HepG2 (cell line): ENCODE measurements around the gene TRA2B. TPM values are rescaled to one million over a fixed set of nuclear protein-coding genes. Genes with fewer than 3 reads are reported as not detected.

Experiments used
- ASH2L ChIP-seq: fragments of 300-600, 200-600 bp; sonication (generic); IDR thresholded peaks from 2 replicates; pipeline ENCODE4 v1.7.0; 2017; ENCODE audit warnings: low read depth, mild to moderate bottlenecking, moderate library complexity, mixed read lengths, low read length; ENCODE audit not compliant: insufficient read length
- CEBPB ChIP-seq: IDR thresholded peaks from 2 replicates; pipeline ENCODE4 v1.6.1; 2011; ENCODE audit warnings: low read depth, low read length, improper control_type of control experiment, borderline replicate concordance
- CREM ChIP-seq, 2 experiments: sonication (generic) in 1 of 2; formaldehyde crosslinking in 1 of 2; IDR thresholded peaks; 2 replicates each; pipeline versions ENCODE4 v1.4.0 to v1.6.1; 2016 to 2020; ENCODE audit warnings: antibody characterized with exemption in 1 of 2, mild to moderate bottlenecking in 1 of 2, missing genetic modification reagents in 1 of 2
- MAX ChIP-seq: IDR thresholded peaks from 2 replicates; pipeline ENCODE4 v1.6.1; 2012; ENCODE audit warnings: inconsistent platforms
- RBFOX2 ChIP-seq: fragments of 200-400 bp; formaldehyde crosslinking; IDR thresholded peaks from 2 replicates; pipeline ENCODE4 v1.6.1; 2017; ENCODE audit warnings: low read depth, mild to moderate bottlenecking, low read length
- SAP130 ChIP-seq: IDR thresholded peaks from 2 replicates; pipeline ENCODE4 v1.6.1; 2016; ENCODE audit warnings: low read depth
- SNAPC4 ChIP-seq: sonication (generic); formaldehyde crosslinking; IDR thresholded peaks from 2 replicates; pipeline ENCODE4 v1.4.0; 2020; ENCODE audit warnings: mild to moderate bottlenecking, missing genetic modification reagents
- ZMYM2 ChIP-seq: sonication (generic); formaldehyde crosslinking; IDR thresholded peaks from 2 replicates; pipeline ENCODE4 v1.8.0; 2022; ENCODE audit warnings: mild to moderate bottlenecking, missing genetic modification reagents
- ZNF510 ChIP-seq: sonication (generic); formaldehyde crosslinking; IDR thresholded peaks from 2 replicates; pipeline ENCODE4 v1.4.0; 2020; ENCODE audit warnings: low read depth, mild to moderate bottlenecking, missing genetic modification reagents
- ZZZ3 ChIP-seq: sonication (generic); formaldehyde crosslinking; IDR thresholded peaks from 2 replicates; pipeline ENCODE4 v1.4.0; 2020; ENCODE audit warnings: missing genetic modification reagents, mild to moderate bottlenecking, borderline replicate concordance
- polyA plus RNA-seq, 8 experiments: library from polyadenylated mRNA; depleted of rRNA in 3 of 8; stranded (reverse) in 7 of 8; unstranded in 1 of 8; fragments of >200 nt; fragmentation: Illumina TruSeq in 4 of 8; extraction: Trizol in 4 of 8; gene quantifications; 2 replicates each; pipeline versions ENCODE4 v1.2.1 to v1.2.3, GENCODE V29; 2011 to 2016; ENCODE audit warnings: low read depth in 4 of 8, missing spikeins in 1 of 8, mixed read lengths in 1 of 8; ENCODE audit not compliant: insufficient read depth in 1 of 8
- total RNA-seq, 5 experiments: library from RNA; depleted of rRNA; stranded (reverse); fragments of >200 nt; fragmentation: Illumina TruSeq; extraction: Trizol; gene quantifications; 2 replicates each; pipeline ENCODE4 v1.2.3, GENCODE V29; 2016; ENCODE audit warnings: low read depth in 1 of 5

Gene TRA2B
- total and polyA plus RNA-seq, 2 of the 13 experiments (the other 11 are each of a cell fraction or from before 2014, with no cell fraction given), result 105 to 241 TPM

- TF ChIP-seq SNAPC4 (no peak), ZZZ3 (no peak), MAX (0 out of 2 replicates have a peak, but pooled peaks have one; percentile 1), ZNF510 (CRISPR knock-in tag) (no peak), SAP130 (CRISPR knock-in tag) (0 out of 2 replicates have a peak, but pooled peaks have one; percentile 12), CEBPB (peak; percentile 78), ZMYM2 (CRISPR knock-in tag) (no peak), CREM (IDR thresholded peaks at IDR 0.05) (peak; percentile 15; the same call in 1 of the 2 replicates), CREM (CRISPR knock-in tag; IDR thresholded peaks at IDR 0.05) (no peak), ASH2L (peak; percentile 33), RBFOX2 (peak; percentile 6; the same call in 1 of the 2 replicates)
Measured at GRCh38 chr3:185934767-185935464, 2.9 kb downstream of the TRA2B start (continued).
